H9 (cell line): ENCODE data around the gene BCL2L2. TPM values are rescaled to one million over a fixed set of nuclear protein-coding genes. Genes with fewer than 3 reads are reported as not detected.

Source experiments
- DNase-seq: peaks from one replicate; pipeline ENCODE4 v3.0.0-alpha.2; 2017
- H2AFZ ChIP-seq: one replicate; pipeline ENCODE4 v1.6.1; 2013; ENCODE audit warnings: mild to moderate bottlenecking, low read length, control low read depth, moderate library complexity
- H2AK5ac ChIP-seq: 2 replicates; pipeline ENCODE4 v1.6.1; 2013; ENCODE audit warnings: low read length, control low read depth, mixed read lengths; ENCODE audit not compliant: insufficient read length
- H2BK120ac ChIP-seq: one replicate; pipeline ENCODE4 v1.6.1; 2013; ENCODE audit warnings: low read depth, mild to moderate bottlenecking, low read length, control low read depth, inconsistent platforms; ENCODE audit not compliant: poor library complexity, severe bottlenecking
- H2BK12ac ChIP-seq: 2 replicates; pipeline ENCODE4 v1.6.1; 2013; ENCODE audit warnings: low read length, control low read depth, mixed read lengths, low read depth; ENCODE audit not compliant: insufficient read length
- H2BK15ac ChIP-seq: 2 replicates; pipeline ENCODE4 v1.6.1; 2013; ENCODE audit warnings: low read depth, low read length, control low read depth
- H2BK20ac ChIP-seq: one replicate; pipeline ENCODE4 v1.6.1; 2013; ENCODE audit warnings: low read depth, mild to moderate bottlenecking, low read length, control low read depth, inconsistent platforms; ENCODE audit not compliant: poor library complexity, severe bottlenecking
- H2BK5ac ChIP-seq: 2 replicates; pipeline ENCODE4 v1.6.1; 2013; ENCODE audit warnings: low read length, control low read depth, mixed read lengths; ENCODE audit not compliant: insufficient read length
- H3K14ac ChIP-seq: 2 replicates; pipeline ENCODE4 v1.6.1; 2013; ENCODE audit warnings: low read length, control low read depth; ENCODE audit not compliant: insufficient read depth
- H3K18ac ChIP-seq: 2 replicates; pipeline ENCODE4 v1.6.1; 2013; ENCODE audit warnings: low read depth, mild to moderate bottlenecking, mixed read lengths, low read length, control low read depth; ENCODE audit not compliant: insufficient read length
- H3K23ac ChIP-seq: 2 replicates; pipeline ENCODE4 v1.6.1; 2013; ENCODE audit warnings: low read length, control low read depth, mixed read lengths, low read depth; ENCODE audit not compliant: insufficient read length
- H3K23me2 ChIP-seq: 2 replicates; pipeline ENCODE4 v1.6.1; 2013; ENCODE audit warnings: low read depth, mild to moderate bottlenecking, mixed read lengths, low read length, control low read depth; ENCODE audit not compliant: insufficient read length, poor library complexity, severe bottlenecking
- H3K27ac ChIP-seq: 2 replicates; pipeline ENCODE4 v1.5.1; 2013; ENCODE audit warnings: low read length, control low read depth, mixed read lengths, low read depth; ENCODE audit not compliant: insufficient read length
- H3K27me3 ChIP-seq: 2 replicates; pipeline ENCODE4 v1.6.1; 2013; ENCODE audit warnings: low read length, control low read depth, inconsistent platforms; ENCODE audit not compliant: insufficient read depth
- H3K4ac ChIP-seq: 2 replicates; pipeline ENCODE4 v1.6.1; 2013; ENCODE audit warnings: low read depth, mild to moderate bottlenecking, control low read depth, inconsistent platforms, low read length, moderate library complexity
- H3K4me1 ChIP-seq: 2 replicates; pipeline ENCODE4 v1.6.1; 2013; ENCODE audit warnings: low read length, control low read depth, inconsistent platforms; ENCODE audit not compliant: insufficient read depth
- H3K4me2 ChIP-seq: 2 replicates; pipeline ENCODE4 v1.6.1; 2013; ENCODE audit warnings: low read length, control low read depth, mixed read lengths; ENCODE audit not compliant: insufficient read length, insufficient read depth
- H3K56ac ChIP-seq: 2 replicates; pipeline ENCODE4 v1.6.1; 2013; ENCODE audit warnings: low read depth, mild to moderate bottlenecking, mixed read lengths, low read length, control low read depth; ENCODE audit not compliant: insufficient read length
- H3K79me1 ChIP-seq: 2 replicates; pipeline ENCODE4 v1.6.1; 2013; ENCODE audit warnings: low read depth, mild to moderate bottlenecking, moderate library complexity, low read length, control low read depth, inconsistent platforms; ENCODE audit not compliant: insufficient read depth, poor library complexity, severe bottlenecking
- H3K79me2 ChIP-seq: 2 replicates; pipeline ENCODE4 v1.6.1; 2013; ENCODE audit warnings: low read length, control low read depth, inconsistent platforms; ENCODE audit not compliant: insufficient read depth
- H3K9ac ChIP-seq: 2 replicates; pipeline ENCODE4 v1.6.1; 2013; ENCODE audit warnings: low read length, control low read depth, mixed read lengths; ENCODE audit not compliant: insufficient read length; ENCODE audit errors: extremely low read depth
- H3K9me3 ChIP-seq: one replicate; pipeline ENCODE4 v1.6.1; 2013; ENCODE audit warnings: low read depth, low read length, inconsistent platforms; ENCODE audit not compliant: control insufficient read depth
- H3T11ph ChIP-seq: one replicate; pipeline ENCODE4 v1.6.1; 2013; ENCODE audit warnings: mild to moderate bottlenecking, low read length, control low read depth, inconsistent platforms
- H4K20me1 ChIP-seq: one replicate; pipeline ENCODE4 v1.6.1; 2013; ENCODE audit not compliant: control insufficient read depth, insufficient read length, insufficient read depth
- H4K5ac ChIP-seq: 2 replicates; pipeline ENCODE4 v1.6.1; 2013; ENCODE audit warnings: low read depth, mild to moderate bottlenecking, mixed read lengths, low read length, control low read depth; ENCODE audit not compliant: insufficient read length
- H4K8ac ChIP-seq: replicated peaks from 2 replicates; pipeline ENCODE4 v1.6.1; 2013; ENCODE audit warnings: low read length, control low read depth, mixed read lengths, low read depth; ENCODE audit not compliant: insufficient read length
- H4K91ac ChIP-seq: 2 replicates; pipeline ENCODE4 v1.6.1; 2013; ENCODE audit warnings: low read depth, mild to moderate bottlenecking, moderate library complexity, mixed read lengths, low read length, control low read depth; ENCODE audit not compliant: insufficient read length
- H3K27ac Mint-ChIP-seq, 3 experiments: 2 replicates in 2 of 3; 3 replicates in 1 of 3; pipeline ENCODE4 v1.8.0; 2020 to 2021; ENCODE audit warnings: mixed read lengths in 3 of 3, mild to moderate bottlenecking in 1 of 3, moderate library complexity in 1 of 3
- H3K27me3 Mint-ChIP-seq: 2 replicates; pipeline ENCODE4 v1.8.0; 2021; ENCODE audit warnings: low read depth, mild to moderate bottlenecking, moderate library complexity, mixed read lengths
- H3K36me3 Mint-ChIP-seq, 3 experiments: 2 replicates in 2 of 3; 3 replicates in 1 of 3; pipeline ENCODE4 v1.8.0; 2020 to 2021; ENCODE audit warnings: low read depth in 3 of 3, mixed read lengths in 3 of 3; ENCODE audit not compliant: insufficient read depth in 1 of 3
- H3K4me1 Mint-ChIP-seq, 2 experiments: 2 replicates each; pipeline ENCODE4 v1.8.0; 2020; ENCODE audit warnings: mixed read lengths in 2 of 2
- H3K4me3 Mint-ChIP-seq, 2 experiments: 2 replicates in 1 of 2; 3 replicates in 1 of 2; pipeline ENCODE4 v1.8.0; 2020 to 2021; ENCODE audit warnings: mild to moderate bottlenecking in 2 of 2, mixed read lengths in 2 of 2, moderate library complexity in 1 of 2
- H3K9me3 Mint-ChIP-seq, 2 experiments: 2 replicates in 1 of 2; 3 replicates in 1 of 2; pipeline ENCODE4 v1.8.0; 2020; ENCODE audit warnings: mild to moderate bottlenecking in 2 of 2, mixed read lengths in 2 of 2, moderate library complexity in 1 of 2
- CTCF ChIP-seq: fragments of 200-600 bp; sonication (generic); conservative IDR thresholded peaks from 3 replicates; pipeline ENCODE4 v1.8.0; 2021; ENCODE audit warnings: antibody characterized with exemption, mild to moderate bottlenecking
- WGBS: extraction: QIAGEN DNeasy Blood & Tissue Kit; methylation state at CpG from one replicate; pipeline ENCODE4 v1.1.7; 2013; ENCODE audit warnings: missing lambda C conversion rate, low lambda C conversion rate, mixed read lengths; ENCODE audit not compliant: insufficient read length; ENCODE audit errors: extremely low coverage; 5-methylcytosine and 5-hydroxymethylcytosine counted together
- total RNA-seq: library from RNA; stranded (reverse); gene quantifications from 2 replicates; pipeline ENCODE4 v1.2.1, GENCODE V29; 2021

BCL2L2 gene
- total RNA-seq, 1 experiment from 2014 or later = 8.4 TPM

- H3K4me3 Mint-ChIP-seq = peak overlapping the region; percentile 95 to 97
- peaks cover 34 to 51% (median 48%) of the 10 kb centered on the region in 3 experiments for H3K36me3 Mint-ChIP-seq
- H3T11ph ChIP-seq = no peak overlapping the region
- H3K4me1 Mint-ChIP-seq = peaks cover 22 to 28% of the 10 kb centered on the region in 2 experiments
- no peak for TF ChIP-seq CTCF
- H4K20me1 ChIP-seq = no peaks in the 10 kb centered on the region
- H3K27me3 Mint-ChIP-seq = no peaks in the 10 kb centered on the region
- no peaks in the 10 kb centered on the region for H3K9me3 ChIP-seq
- H3K4me2 ChIP-seq = peak overlapping the region; percentile 94
- no peak overlapping the region for H2BK15ac ChIP-seq
- H3K79me1 ChIP-seq = peaks cover 4% of the 10 kb centered on the region
- no peak overlapping the region; the same call in 1 of the 2 replicates for H3K4ac ChIP-seq
- no peak overlapping the region for H2BK12ac ChIP-seq
- H3K9ac ChIP-seq = peak overlapping the region; percentile 97
- H3K23me2 ChIP-seq = peaks cover 13% of the 10 kb centered on the region
- H3K9me3 Mint-ChIP-seq = no peaks in the 10 kb centered on the region; a peak in 1 of 5 replicates
- peak overlapping the region; percentile 87; the same call in 1 of the 2 replicates for H3K14ac ChIP-seq
- no peaks in the 10 kb centered on the region for H3K27me3 ChIP-seq
- H3K27ac Mint-ChIP-seq = peak overlapping the region; percentile 89 to 99 (median 97)
- no peak overlapping the region for H2BK5ac ChIP-seq
- H3K18ac ChIP-seq = peak overlapping the region; percentile 82
- WGBS = no CpG with 5 or more reads among the region's 64 CpGs
- H4K91ac ChIP-seq = no peak overlapping the region
- peaks cover 3% of the 10 kb centered on the region; the same call in 1 of the 2 replicates for H3K4me1 ChIP-seq
- H4K8ac ChIP-seq = no peak overlapping the region
- peak overlapping the region; percentile 91 for H2BK120ac ChIP-seq
- no peak overlapping the region for H3K27ac ChIP-seq
- no peak overlapping the region for H2AK5ac ChIP-seq
- no peak overlapping the region for H3K23ac ChIP-seq
- no peak overlapping the region for H3K56ac ChIP-seq
- no peak overlapping the region for H2BK20ac ChIP-seq
- peak overlapping the region; percentile 24 for H4K5ac ChIP-seq
- no peak for DNase-seq
- H3K79me2 ChIP-seq = peaks cover 10% of the 10 kb centered on the region; the same call in 1 of the 2 replicates
- no peak overlapping the region for H2AFZ ChIP-seq
These were observed 15.2 kb downstream of the BCL2L2 start for GRCh38 chr14:23321572-23322547.
